ENCODE measurements around the gene TRIP11.

TRIP11 gene

GRCh38 chr14:91931478-91932088 lies 108.3 kb downstream of the TRIP11 start:
- no peaks in the 10 kb centered on the region for H3K27me3 ChIP-seq (replicated peaks; ENCODE audit: insufficient read depth, low read length)
- TF ChIP-seq EZH2 (optimal IDR thresholded peaks at IDR 0.05; ENCODE audit: low read depth, low read length) = no peak
- no peak for TF ChIP-seq EZH2phosphoT487 (IDR thresholded peaks at IDR 0.05; ENCODE audit: low read length)
- no peak for TF ChIP-seq CTCF (IDR thresholded peaks at IDR 0.05; ENCODE audit: low read length)
- H3K79me2 ChIP-seq (ENCODE audit: low read length) = no peaks in the 10 kb centered on the region
- no peak overlapping the region for H3K4me2 ChIP-seq (ENCODE audit: low read depth, low read length)
- H3K9ac ChIP-seq (ENCODE audit: low read length) = no peak overlapping the region
- H3F3A ChIP-seq (ENCODE audit: insufficient read depth, low read length) = no peaks in the 10 kb centered on the region
- H3K36me3 ChIP-seq (replicated peaks; ENCODE audit: insufficient read depth, low read length) = no peaks in the 10 kb centered on the region
- DNase-seq = no peak
- H4K20me1 ChIP-seq (ENCODE audit: insufficient read depth, low read length) = no peaks in the 10 kb centered on the region
- no peak overlapping the region for H3K27ac ChIP-seq (ENCODE audit: low read length)
- no peaks in the 10 kb centered on the region for H3K4me1 ChIP-seq (ENCODE audit: low read length)
- H3K4me3 ChIP-seq (ENCODE audit: low read length) = no peak overlapping the region
- H3K9me2 ChIP-seq (replicated peaks; ENCODE audit: insufficient read depth, low read length) = no peaks in the 10 kb centered on the region
- H2AFZ ChIP-seq (ENCODE audit: low read length) = no peak overlapping the region
- H3K9me3 ChIP-seq (replicated peaks; ENCODE audit: insufficient read depth, low read length) = no peaks in the 10 kb centered on the region

DNA sequence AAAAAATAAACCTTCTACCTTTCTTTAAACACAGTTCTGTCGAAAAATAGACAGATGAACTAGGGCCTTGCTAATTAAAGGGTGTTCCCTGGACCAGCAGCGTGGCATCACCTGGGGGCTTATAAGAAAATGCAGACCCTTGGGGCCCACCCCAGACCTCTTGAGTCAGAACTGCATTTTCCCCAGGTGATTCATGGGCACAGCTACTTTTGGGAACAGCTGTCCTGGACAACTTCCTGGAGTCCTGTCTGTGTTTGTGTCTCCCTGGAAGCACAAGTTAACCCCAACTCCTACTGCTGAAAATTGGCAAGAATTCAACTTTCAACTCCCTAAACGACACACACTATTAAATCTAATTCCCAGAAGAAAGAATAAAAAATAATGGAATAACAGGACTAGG lies 110.2 kb downstream of the TRIP11 start:
- DNase-seq = no peak
- Histone ChIP-seq H3K9me2 (replicated peaks; ENCODE audit: insufficient read depth, low read length) (no peaks in the 10 kb centered on the region), H3K4me3 (ENCODE audit: low read length) (no peak overlapping the region), H3K9me3 (replicated peaks; ENCODE audit: insufficient read depth, low read length) (no peaks in the 10 kb centered on the region), H3K36me3 (replicated peaks; ENCODE audit: insufficient read depth, low read length) (no peaks in the 10 kb centered on the region), H4K20me1 (ENCODE audit: insufficient read depth, low read length) (no peaks in the 10 kb centered on the region), H3K27me3 (replicated peaks; ENCODE audit: insufficient read depth, low read length) (no peaks in the 10 kb centered on the region), H3K27ac (ENCODE audit: low read length) (no peak overlapping the region), H3K4me2 (ENCODE audit: low read depth, low read length) (no peak overlapping the region), H3K79me2 (ENCODE audit: low read length) (no peaks in the 10 kb centered on the region), H3F3A (ENCODE audit: insufficient read depth, low read length) (no peaks in the 10 kb centered on the region), H3K4me1 (ENCODE audit: low read length) (no peaks in the 10 kb centered on the region), H2AFZ (ENCODE audit: low read length) (no peak overlapping the region), H3K9ac (ENCODE audit: low read length) (no peak overlapping the region)
- TF ChIP-seq CTCF (IDR thresholded peaks at IDR 0.05; ENCODE audit: low read length) (no peak), EZH2 (optimal IDR thresholded peaks at IDR 0.05; ENCODE audit: low read depth, low read length) (no peak), EZH2phosphoT487 (IDR thresholded peaks at IDR 0.05; ENCODE audit: low read length) (no peak)

DNA sequence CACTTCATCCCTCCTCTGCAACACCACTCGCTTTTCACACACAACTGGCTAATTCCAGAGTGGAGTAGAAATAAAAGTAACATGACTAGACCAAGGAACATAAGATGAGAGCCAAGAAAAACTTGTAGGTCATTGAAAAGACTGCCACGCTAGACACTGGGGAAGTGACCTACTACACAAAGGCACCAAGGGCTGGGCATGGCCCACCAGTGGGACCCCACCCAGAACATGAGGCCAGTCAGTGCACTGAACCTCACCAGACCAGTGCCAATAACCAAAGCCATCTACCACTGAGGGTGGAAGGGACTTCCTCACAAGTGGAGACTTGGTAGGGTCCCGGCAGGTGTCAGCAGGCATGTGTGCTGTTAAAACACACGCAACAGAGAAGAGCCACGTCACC lies 112.1 kb downstream of the TRIP11 start:
- Histone ChIP-seq H3K27me3 (replicated peaks; ENCODE audit: insufficient read depth, low read length) (no peaks in the 10 kb centered on the region), H3K27ac (ENCODE audit: low read length) (no peak overlapping the region), H3K9ac (ENCODE audit: low read length) (no peak overlapping the region)

More for the DNA sequence above, 112.1 kb downstream of the TRIP11 start:
- Histone ChIP-seq H3F3A (ENCODE audit: insufficient read depth, low read length) (no peaks in the 10 kb centered on the region), H3K9me3 (replicated peaks; ENCODE audit: insufficient read depth, low read length) (no peaks in the 10 kb centered on the region), H3K4me2 (ENCODE audit: low read depth, low read length) (no peak overlapping the region), H3K4me3 (ENCODE audit: low read length) (no peak overlapping the region), H3K36me3 (replicated peaks; ENCODE audit: insufficient read depth, low read length) (no peaks in the 10 kb centered on the region), H3K79me2 (ENCODE audit: low read length) (no peaks in the 10 kb centered on the region), H2AFZ (ENCODE audit: low read length) (no peak overlapping the region), H3K9me2 (replicated peaks; ENCODE audit: insufficient read depth, low read length) (no peaks in the 10 kb centered on the region), H4K20me1 (ENCODE audit: insufficient read depth, low read length) (no peaks in the 10 kb centered on the region), H3K4me1 (ENCODE audit: low read length) (no peaks in the 10 kb centered on the region)
- TF ChIP-seq EZH2 (optimal IDR thresholded peaks at IDR 0.05; ENCODE audit: low read depth, low read length) (no peak), CTCF (IDR thresholded peaks at IDR 0.05; ENCODE audit: low read length) (no peak), EZH2phosphoT487 (IDR thresholded peaks at IDR 0.05; ENCODE audit: low read length) (no peak)
- no peak for DNase-seq

Data from MM.1S (cell line).